ENCODE data around the gene KRTAP10-1.
"Not testable (repeated sequence)": the region's sequence is repeated elsewhere in the genome, so short reads cannot be mapped to it uniquely, and the experiment has no call there.

The KRTAP10-1 gene

GRCh38 chr21:44571296-44571695 is 31.3 kb upstream of the KRTAP10-1 start:
- DNase-seq (ENCODE audit: low read depth), result no peak

- no peak for DNase-seq (ENCODE audit: low read depth)
Measured at GRCh38 chr21:44569861-44570517, 30.0 kb upstream of the KRTAP10-1 start.

GRCh38 chr21:44568667-44569556 is 28.9 kb upstream of the KRTAP10-1 start:
- DNase-seq (ENCODE audit: low read depth), result no peak

- no peak for DNase-seq (ENCODE audit: low read depth)
Measured at GRCh38 chr21:44568261-44568660, 28.3 kb upstream of the KRTAP10-1 start.

- DNase-seq (ENCODE audit: low read depth), result no peak
Measured at GRCh38 chr21:44567481-44568171, 27.6 kb upstream of the KRTAP10-1 start.

GRCh38 chr21:44566403-44566802 is 26.4 kb upstream of the KRTAP10-1 start:
- DNase-seq (ENCODE audit: low read depth), result no peak

- no peak for DNase-seq (ENCODE audit: low read depth)
Measured at GRCh38 chr21:44564886-44565598, 25.0 kb upstream of the KRTAP10-1 start.

GRCh38 chr21:44564099-44564498 is 24.1 kb upstream of the KRTAP10-1 start:
- no peak for DNase-seq (ENCODE audit: low read depth)

GRCh38 chr21:44558695-44559094 is 18.7 kb upstream of the KRTAP10-1 start, which contains the start of gene KRTAP10-3:
Gene KRTAP10-3 (minus strand): TSS chr21:44558795. CDS start chr21:44558715, 80 bp downstream.
- DNase-seq (ENCODE audit: low read depth), result no peak

GRCh38 chr21:44558329-44558675 is 18.3 kb upstream of the KRTAP10-1 start:
- DNase-seq (ENCODE audit: low read depth), result not testable (repeated sequence)

- no peak for DNase-seq (ENCODE audit: low read depth)
Measured at GRCh38 chr21:44557491-44558328, 17.7 kb upstream of the KRTAP10-1 start.

GRCh38 chr21:44556879-44557278 is 16.9 kb upstream of the KRTAP10-1 start:
- DNase-seq (ENCODE audit: low read depth), result no peak

- no peak for DNase-seq (ENCODE audit: low read depth)
Measured at GRCh38 chr21:44555200-44555875, 15.3 kb upstream of the KRTAP10-1 start.

GRCh38 chr21:44552681-44553080 is 12.7 kb upstream of the KRTAP10-1 start:
- DNase-seq (ENCODE audit: low read depth), result no peak

GRCh38 chr21:44552136-44552535 is 12.1 kb upstream of the KRTAP10-1 start:
- DNase-seq (ENCODE audit: low read depth), result no peak

GRCh38 chr21:44551340-44551961 is 11.5 kb upstream of the KRTAP10-1 start, which contains the start of gene KRTAP10-2:
Gene KRTAP10-2 (minus strand): TSS chr21:44551505. CDS start chr21:44551458, 47 bp downstream.
- DNase-seq (ENCODE audit: low read depth), result no peak

GRCh38 chr21:44550807-44551206 is 10.8 kb upstream of the KRTAP10-1 start:
- DNase-seq (ENCODE audit: low read depth), result no peak

GRCh38 chr21:44550285-44550684 is 10.3 kb upstream of the KRTAP10-1 start:
- DNase-seq (ENCODE audit: low read depth), result not testable (repeated sequence)

GRCh38 chr21:44549525-44550211 is 9.7 kb upstream of the KRTAP10-1 start:
- no peak for DNase-seq (ENCODE audit: low read depth)
